SU-DHL-6 (cell line): ENCODE measurements around the gene ADK.

ENCODE experiments used
- H2AFZ ChIP-seq: fragments of 200-600 bp; sonication (generic); 2 replicates; pipeline ENCODE4 v1.6.1; 2014; ENCODE audit warnings: low read depth, mild to moderate bottlenecking, moderate library complexity, mixed read lengths, antibody characterized with exemption, low read length; ENCODE audit not compliant: severe bottlenecking
- H3F3A ChIP-seq: fragments of 200-600 bp; shearing (Covaris generic); 2 replicates; pipeline ENCODE4 v1.6.0; 2016; ENCODE audit warnings: antibody characterized with exemption, mild to moderate bottlenecking; ENCODE audit not compliant: insufficient read depth
- H3K27ac ChIP-seq: fragments of 200-600 bp; sonication (generic); 2 replicates; pipeline ENCODE4 v1.5.1; 2016; ENCODE audit warnings: low read depth, mild to moderate bottlenecking, low read length, moderate library complexity, mixed read lengths
- H3K27me3 ChIP-seq: fragments of 200-600 bp; sonication (generic), shearing (Covaris generic); 2 replicates; pipeline ENCODE4 v1.6.0; 2014; ENCODE audit warnings: mild to moderate bottlenecking, low read length
- H3K36me3 ChIP-seq: fragments of 200-600 bp; sonication (generic); 2 replicates; pipeline ENCODE4 v1.6.1; 2014; ENCODE audit warnings: mild to moderate bottlenecking, low read length, mixed read lengths
- H3K4me2 ChIP-seq: fragments of 300-600, 200-600 bp; shearing (Covaris generic), sonication (generic); 2 replicates; pipeline ENCODE4 v1.6.0; 2014; ENCODE audit warnings: low read length, low read depth, mild to moderate bottlenecking; ENCODE audit not compliant: poor library complexity, severe bottlenecking
- H3K4me3 ChIP-seq: fragments of 200-600 bp; sonication (generic); 2 replicates; pipeline ENCODE4 v1.5.1; 2014; ENCODE audit warnings: antibody characterized with exemption, low read length, mild to moderate bottlenecking, mixed read lengths; ENCODE audit not compliant: insufficient read depth, poor library complexity, severe bottlenecking
- H3K79me2 ChIP-seq: fragments of 200-600 bp; sonication (generic); 2 replicates; pipeline ENCODE4 v1.6.1; 2014; ENCODE audit warnings: mild to moderate bottlenecking, low read length, moderate library complexity; ENCODE audit not compliant: insufficient read depth
- H3K9ac ChIP-seq: fragments of 200-600 bp; sonication (generic); 2 replicates; pipeline ENCODE4 v1.7.0; 2014; ENCODE audit warnings: mild to moderate bottlenecking, low read length
- H3K9me2 ChIP-seq: fragments of 200-600 bp; sonication (generic); replicated peaks from 2 replicates; pipeline ENCODE4 v1.6.1; 2014; ENCODE audit warnings: low read length; ENCODE audit not compliant: insufficient read depth
- H3K9me3 ChIP-seq: fragments of 200-600 bp; sonication (generic); 2 replicates; pipeline ENCODE4 v1.6.1; 2014; ENCODE audit warnings: low read length, mixed read lengths; ENCODE audit not compliant: insufficient read depth
- H4K20me1 ChIP-seq: fragments of 200-600 bp; sonication (generic); 2 replicates; pipeline ENCODE4 v1.6.1; 2014; ENCODE audit warnings: low read depth, mild to moderate bottlenecking, antibody characterized with exemption, low read length, moderate library complexity, mixed read lengths
- CTCF ChIP-seq: fragments of 200-600 bp; sonication (generic); IDR thresholded peaks from one replicate; pipeline ENCODE4 v1.5.1; 2017; ENCODE audit warnings: antibody characterized with exemption, mild to moderate bottlenecking, low read length, moderate library complexity; ENCODE audit not compliant: insufficient read depth, poor library complexity, severe bottlenecking
- EZH2phosphoT487 ChIP-seq: fragments of 200-600 bp; sonication (generic), shearing (Covaris generic); conservative IDR thresholded peaks from 2 replicates; pipeline ENCODE4 v1.6.1; 2018; ENCODE audit warnings: mild to moderate bottlenecking, antibody characterized with exemption, low read length, moderate library complexity, mixed read lengths

Gene ADK

DNA sequence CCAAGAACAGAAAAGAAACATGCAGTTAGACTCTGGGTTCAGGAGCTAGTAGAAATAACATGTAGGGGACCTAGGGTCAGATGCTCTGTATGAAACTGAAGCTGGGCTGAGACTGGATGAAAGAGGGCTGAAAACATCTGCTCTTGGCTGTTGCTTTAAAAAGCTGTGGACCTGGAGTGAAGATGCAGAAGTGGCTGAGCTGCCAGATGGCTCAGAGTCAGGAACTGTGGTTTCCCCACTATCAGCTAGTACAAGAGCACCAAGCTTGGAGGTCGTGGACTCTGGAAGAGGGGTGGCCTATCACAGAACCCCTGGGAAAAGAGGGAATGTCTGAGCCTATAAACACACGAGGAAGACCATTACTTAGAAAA, 5.9 kb downstream of the ADK start:
- Histone ChIP-seq H3K9me3 (no peaks in the 10 kb centered on the region), H3K27ac (no peak overlapping the region), H3K9me2 (no peaks in the 10 kb centered on the region), H3K36me3 (no peaks in the 10 kb centered on the region), H4K20me1 (no peaks in the 10 kb centered on the region), H3K27me3 (no peaks in the 10 kb centered on the region), H3K79me2 (0 out of 2 replicates have a peak, but pooled peaks cover 5% of the 10 kb centered on the region), H3K4me3 (no peak overlapping the region), H2AFZ (no peak overlapping the region), H3F3A (no peaks in the 10 kb centered on the region; the same call in 1 of the 2 replicates), H3K9ac (no peak overlapping the region), H3K4me2 (no peak overlapping the region)
- TF ChIP-seq CTCF = no peak
- TF ChIP-seq EZH2phosphoT487 = no peak

DNA sequence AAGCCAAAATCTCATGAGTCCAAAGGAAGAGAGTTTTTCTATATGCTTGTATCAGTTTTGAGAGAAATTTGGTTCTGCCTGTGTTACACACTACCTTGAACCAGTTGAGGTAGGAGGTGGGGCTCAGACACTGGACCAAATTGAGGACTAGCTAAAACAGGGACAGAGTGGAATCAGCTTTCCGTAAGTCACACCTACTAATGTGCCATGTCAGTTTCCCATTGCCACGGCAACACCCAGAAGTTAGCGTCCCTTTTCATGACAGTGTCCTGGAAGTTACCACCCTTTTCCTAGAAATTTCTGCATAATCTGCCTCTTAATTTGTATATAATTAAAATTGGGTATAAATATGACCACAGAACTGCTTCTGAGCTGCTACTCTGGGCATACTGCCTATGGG, 9.0 kb downstream of the ADK start:
- H3K27me3 ChIP-seq = no peaks in the 10 kb centered on the region

GRCh38 chr10:74163319-74164068, 12.5 kb downstream of the ADK start:
- Histone ChIP-seq H3K36me3 (no peaks in the 10 kb centered on the region), H3K27me3 (no peaks in the 10 kb centered on the region), H3K27ac (no peak overlapping the region), H3K79me2 (no peaks in the 10 kb centered on the region; the same call in 1 of the 2 replicates), H3K9ac (no peak overlapping the region), H4K20me1 (0 out of 2 replicates have a peak, but pooled peaks cover 5% of the 10 kb centered on the region), H2AFZ (no peak overlapping the region), H3K4me3 (no peak overlapping the region), H3K9me2 (no peaks in the 10 kb centered on the region), H3K9me3 (no peaks in the 10 kb centered on the region), H3F3A (no peaks in the 10 kb centered on the region), H3K4me2 (peak overlapping the region; percentile 36)
- no peak for TF ChIP-seq EZH2phosphoT487
- no peak for TF ChIP-seq CTCF

More for the DNA sequence above, 9.0 kb downstream of the ADK start:
- TF ChIP-seq EZH2phosphoT487 = no peak
- no peak for TF ChIP-seq CTCF
- Histone ChIP-seq H3K36me3 (no peaks in the 10 kb centered on the region), H3K4me3 (no peak overlapping the region), H3F3A (no peaks in the 10 kb centered on the region), H3K79me2 (no peaks in the 10 kb centered on the region), H4K20me1 (0 out of 2 replicates have a peak, but pooled peaks cover 5% of the 10 kb centered on the region), H3K27ac (no peak overlapping the region), H3K9ac (no peak overlapping the region), H2AFZ (no peak overlapping the region), H3K4me2 (no peak overlapping the region), H3K9me2 (no peaks in the 10 kb centered on the region), H3K9me3 (no peaks in the 10 kb centered on the region)
